WTC11 (cell line): Measurements from ENCODE around the gene ITGA8.

ENCODE experiments used
- ATF6 ChIP-seq: sonication (generic); formaldehyde crosslinking; IDR thresholded peaks from 2 replicates; pipeline ENCODE4 v1.8.1; 2023; ENCODE audit warnings: mild to moderate bottlenecking, missing genetic modification reagents
- CTCF ChIP-seq: fragments of 200-600 bp; IDR thresholded peaks from 2 replicates; pipeline ENCODE4 v1.8.0; 2022; ENCODE audit warnings: antibody characterized with exemption
- ELF4 ChIP-seq: sonication (generic); formaldehyde crosslinking; IDR thresholded peaks from 2 replicates; pipeline ENCODE4 v1.8.1; 2022; ENCODE audit warnings: low read depth, mild to moderate bottlenecking, moderate library complexity, missing genetic modification reagents
- FOXP4 ChIP-seq: sonication (generic); formaldehyde crosslinking; IDR thresholded peaks from 2 replicates; pipeline ENCODE4 v1.8.0; 2022; ENCODE audit warnings: mild to moderate bottlenecking, missing genetic modification reagents
- MXD4 ChIP-seq: fragments of 250-450 bp; sonication (Bioruptor Pico); IDR thresholded peaks from 2 replicates; pipeline ENCODE4 v1.8.0; 2021; ENCODE audit warnings: mild to moderate bottlenecking, moderate library complexity, borderline replicate concordance
- SMAD3 ChIP-seq: sonication (generic); formaldehyde crosslinking; IDR thresholded peaks from 2 replicates; pipeline ENCODE4 v1.8.0; 2022; ENCODE audit warnings: missing genetic modification reagents, mild to moderate bottlenecking, borderline replicate concordance
- STAT6 ChIP-seq: sonication (generic); formaldehyde crosslinking; conservative IDR thresholded peaks from 2 replicates; pipeline ENCODE4 v1.8.1; 2023; ENCODE audit warnings: mild to moderate bottlenecking, low read depth, missing genetic modification reagents, moderate library complexity
- ZNF263 ChIP-seq: sonication (generic); formaldehyde crosslinking; IDR thresholded peaks from 2 replicates; pipeline ENCODE4 v1.8.1; 2022; ENCODE audit warnings: low read depth, mild to moderate bottlenecking, moderate library complexity, missing genetic modification reagents
- TF ChIP-seq, protein P1 (sequence below): sonication (generic); formaldehyde crosslinking; IDR thresholded peaks from 2 replicates; pipeline ENCODE4 v1.8.1; 2022; ENCODE audit warnings: low read depth, missing genetic modification reagents, borderline replicate concordance
- TF ChIP-seq, protein P2 (sequence below): sonication (generic); formaldehyde crosslinking; IDR thresholded peaks from 2 replicates; pipeline ENCODE4 v1.8.0; 2022; ENCODE audit warnings: mild to moderate bottlenecking, missing genetic modification reagents

DNA sequence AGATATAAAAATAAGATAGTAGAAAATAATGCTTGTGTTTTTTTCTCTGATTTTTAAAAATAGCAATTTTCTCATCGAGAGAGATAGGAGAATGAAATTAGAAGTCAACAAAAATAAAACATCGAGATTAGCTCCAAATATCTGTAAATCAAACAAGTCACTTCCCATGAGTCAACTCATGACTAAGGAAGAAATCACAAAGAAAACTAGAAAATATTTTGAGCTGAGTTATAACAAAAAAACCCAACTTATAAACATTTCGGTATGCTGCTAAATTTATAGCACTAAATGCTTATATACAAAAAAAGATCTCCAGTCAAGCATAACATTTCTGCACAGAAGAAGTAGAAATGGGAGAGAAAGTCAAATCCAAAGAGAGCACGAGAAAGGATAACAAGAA is 140.1 kb downstream of the ITGA8 start:
- no peak for TF ChIP-seq MXD4 (CRISPR knock-in tag)
- no peak for TF ChIP-seq CTCF
- TF ChIP-seq, protein P1, sequence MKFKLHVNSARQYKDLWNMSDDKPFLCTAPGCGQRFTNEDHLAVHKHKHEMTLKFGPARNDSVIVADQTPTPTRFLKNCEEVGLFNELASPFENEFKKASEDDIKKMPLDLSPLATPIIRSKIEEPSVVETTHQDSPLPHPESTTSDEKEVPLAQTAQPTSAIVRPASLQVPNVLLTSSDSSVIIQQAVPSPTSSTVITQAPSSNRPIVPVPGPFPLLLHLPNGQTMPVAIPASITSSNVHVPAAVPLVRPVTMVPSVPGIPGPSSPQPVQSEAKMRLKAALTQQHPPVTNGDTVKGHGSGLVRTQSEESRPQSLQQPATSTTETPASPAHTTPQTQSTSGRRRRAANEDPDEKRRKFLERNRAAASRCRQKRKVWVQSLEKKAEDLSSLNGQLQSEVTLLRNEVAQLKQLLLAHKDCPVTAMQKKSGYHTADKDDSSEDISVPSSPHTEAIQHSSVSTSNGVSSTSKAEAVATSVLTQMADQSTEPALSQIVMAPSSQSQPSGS = no peak
- no peak for TF ChIP-seq ATF6
- TF ChIP-seq STAT6 (CRISPR knock-in tag) = no peak
- TF ChIP-seq ZNF263 = no peak
- TF ChIP-seq SMAD3 (CRISPR knock-in tag) = no peak
- no peak for TF ChIP-seq FOXP4 (CRISPR knock-in tag)
- TF ChIP-seq ELF4 (CRISPR knock-in tag) = no peak
- TF ChIP-seq, protein P2, sequence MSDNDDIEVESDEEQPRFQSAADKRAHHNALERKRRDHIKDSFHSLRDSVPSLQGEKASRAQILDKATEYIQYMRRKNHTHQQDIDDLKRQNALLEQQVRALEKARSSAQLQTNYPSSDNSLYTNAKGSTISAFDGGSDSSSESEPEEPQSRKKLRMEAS (CRISPR knock-in tag) = no peak
